Measurements from ENCODE around the gene OOEP.

OOEP gene

DNA sequence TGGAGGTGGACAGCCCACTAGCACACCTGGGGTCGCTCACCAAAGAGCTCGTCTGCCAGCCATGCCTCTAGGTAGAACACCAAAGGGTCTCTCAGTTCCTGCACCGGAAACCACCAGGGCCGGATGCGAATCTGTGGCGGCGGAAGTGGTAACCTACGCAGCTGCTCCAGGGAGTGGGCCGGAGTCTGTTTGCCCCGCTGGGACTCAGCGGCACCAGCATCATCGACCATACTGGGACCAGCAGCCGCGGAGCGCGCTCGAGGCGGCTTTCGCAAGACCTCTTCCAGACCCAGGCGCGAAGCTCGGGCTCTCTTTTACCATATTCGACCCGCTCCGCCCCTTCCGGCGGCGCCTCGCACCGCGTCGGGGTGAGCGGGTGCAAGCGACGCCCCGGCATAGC is at the start of gene OOEP:
OOEP (minus strand) TSS at position 335 of the 400 bp plus-strand sequence; CDS start at position 230, 105 bp downstream.
- Histone ChIP-seq H3K27me3 (ENCODE audit: insufficient read depth, poor library complexity, severe bottlenecking) (no peaks in the 10 kb centered on the region), H3K4me1 (ENCODE audit: insufficient read depth, poor library complexity, severe bottlenecking) (no peaks in the 10 kb centered on the region), H3K9me3 (ENCODE audit: severe bottlenecking) (peaks cover 4% of the 10 kb centered on the region), H3K36me3 (ENCODE audit: low read depth) (no peaks in the 10 kb centered on the region), H3K27ac (ENCODE audit: poor library complexity, severe bottlenecking) (no peak within 1 kb of the TSS), H3K4me3 (ENCODE audit: severe bottlenecking) (no peak within 1 kb of the TSS)
- no peak for DNase-seq (ENCODE audit: low spot score)
- no peak for ATAC-seq (ENCODE audit: low read depth)
- no peak for TF ChIP-seq CTCF (IDR thresholded peaks at IDR 0.05; ENCODE audit: poor library complexity, severe bottlenecking)

DNA sequence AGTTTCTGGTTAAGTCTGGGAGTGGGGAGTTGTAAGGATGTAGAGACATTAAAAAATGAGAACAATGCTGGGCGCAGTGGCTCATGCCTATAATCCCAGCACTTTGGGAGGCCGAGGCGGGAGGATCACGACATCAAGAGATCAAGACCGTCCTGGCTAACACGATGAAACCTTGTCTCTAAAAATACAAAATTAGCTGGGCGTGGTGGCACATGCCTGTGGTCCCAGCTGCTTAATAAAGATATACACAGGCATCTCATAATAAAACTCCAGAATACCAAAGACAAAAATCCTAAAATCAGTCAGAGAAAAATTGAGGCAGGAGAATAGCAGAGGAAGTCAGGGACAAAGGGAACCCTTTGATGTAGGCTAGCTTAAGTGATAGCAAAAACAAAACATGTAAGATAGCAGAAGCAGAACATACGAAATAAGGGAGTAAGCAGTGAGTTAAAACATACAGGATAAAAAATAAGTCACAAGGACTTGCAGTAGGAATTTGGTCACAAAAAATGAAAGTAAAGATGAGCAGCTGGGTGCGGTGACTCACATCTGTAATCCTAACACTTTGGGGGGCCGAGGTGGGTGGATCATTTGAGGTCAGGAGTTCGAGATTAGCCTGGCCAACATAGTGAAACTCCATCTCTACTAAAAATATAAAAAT is 48.5 kb upstream of the OOEP start:
- H3K4me3 ChIP-seq (ENCODE audit: severe bottlenecking): no peak overlapping the region
- no peaks in the 10 kb centered on the region for H3K27me3 ChIP-seq (ENCODE audit: insufficient read depth, poor library complexity, severe bottlenecking)
- no peaks in the 10 kb centered on the region for H3K9me3 ChIP-seq (ENCODE audit: severe bottlenecking)
- no peak for DNase-seq (ENCODE audit: low spot score)
- TF ChIP-seq CTCF (IDR thresholded peaks at IDR 0.05; ENCODE audit: poor library complexity, severe bottlenecking): no peak
- H3K36me3 ChIP-seq (ENCODE audit: low read depth): peaks cover 31% of the 10 kb centered on the region
- H3K4me1 ChIP-seq (ENCODE audit: insufficient read depth, poor library complexity, severe bottlenecking): no peaks in the 10 kb centered on the region
- no peak for ATAC-seq (ENCODE audit: low read depth)
- no peak overlapping the region for H3K27ac ChIP-seq (ENCODE audit: poor library complexity, severe bottlenecking)

DNA sequence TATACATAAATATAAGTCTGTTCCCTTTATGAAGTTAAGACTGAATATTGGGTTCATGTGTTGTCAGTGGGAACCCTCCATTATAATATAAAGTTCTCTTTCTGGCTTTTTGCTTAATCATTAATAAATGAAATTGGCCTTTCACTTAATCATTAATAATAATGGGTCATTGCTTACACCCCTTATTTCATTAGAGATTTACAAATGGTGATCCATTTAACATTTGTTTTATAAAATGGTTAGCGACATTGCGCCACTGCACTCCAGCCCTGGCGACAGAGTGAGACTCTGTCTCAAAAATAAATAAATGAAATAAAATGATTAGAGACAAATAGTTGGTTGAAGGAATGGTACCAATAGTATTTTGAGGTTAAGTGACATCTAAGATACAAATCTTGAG is 43.4 kb upstream of the OOEP start:
- TF ChIP-seq CTCF (IDR thresholded peaks at IDR 0.05; ENCODE audit: poor library complexity, severe bottlenecking): no peak
- Histone ChIP-seq H3K36me3 (ENCODE audit: low read depth) (peaks cover 16% of the 10 kb centered on the region), H3K27ac (ENCODE audit: poor library complexity, severe bottlenecking) (no peak overlapping the region), H3K27me3 (ENCODE audit: insufficient read depth, poor library complexity, severe bottlenecking) (no peaks in the 10 kb centered on the region), H3K9me3 (ENCODE audit: severe bottlenecking) (no peaks in the 10 kb centered on the region), H3K4me1 (ENCODE audit: insufficient read depth, poor library complexity, severe bottlenecking) (no peaks in the 10 kb centered on the region), H3K4me3 (ENCODE audit: severe bottlenecking) (no peak overlapping the region)
- DNase-seq (ENCODE audit: low spot score) (no peak), ATAC-seq (ENCODE audit: low read depth) (no peak)

DNA sequence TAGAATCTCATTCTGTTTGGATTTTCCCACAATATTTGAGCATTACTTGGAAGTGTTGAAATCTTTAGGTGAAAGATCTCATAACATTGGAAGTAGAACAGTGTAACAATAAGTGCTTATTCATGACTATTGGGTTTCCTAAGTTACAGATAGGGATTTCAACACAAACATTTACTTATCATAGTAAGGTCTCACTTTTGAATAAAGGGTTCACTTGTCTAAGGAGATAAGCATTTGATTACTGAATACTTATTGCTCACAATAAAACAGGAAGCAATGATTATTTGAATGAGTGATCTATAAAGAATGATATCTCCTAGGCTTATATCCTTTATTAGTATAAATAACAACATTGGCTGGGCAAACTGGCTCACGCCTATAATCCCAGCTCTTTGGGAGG is 39.7 kb upstream of the OOEP start:
- DNase-seq (ENCODE audit: low spot score) (no peak), ATAC-seq (ENCODE audit: low read depth) (no peak)
- Histone ChIP-seq H3K27ac (ENCODE audit: poor library complexity, severe bottlenecking) (no peak overlapping the region), H3K4me3 (ENCODE audit: severe bottlenecking) (no peak overlapping the region), H3K9me3 (ENCODE audit: severe bottlenecking) (no peaks in the 10 kb centered on the region), H3K36me3 (ENCODE audit: low read depth) (peaks cover 7% of the 10 kb centered on the region; the same call in 1 of the 2 replicates), H3K27me3 (ENCODE audit: insufficient read depth, poor library complexity, severe bottlenecking) (no peaks in the 10 kb centered on the region), H3K4me1 (ENCODE audit: insufficient read depth, poor library complexity, severe bottlenecking) (no peaks in the 10 kb centered on the region)
- TF ChIP-seq CTCF (IDR thresholded peaks at IDR 0.05; ENCODE audit: poor library complexity, severe bottlenecking): no peak

GRCh38 chr6:73400656-73401055 is 31.0 kb upstream of the OOEP start:
- Histone ChIP-seq H3K27me3 (ENCODE audit: insufficient read depth, poor library complexity, severe bottlenecking) (no peaks in the 10 kb centered on the region), H3K9me3 (ENCODE audit: severe bottlenecking) (no peaks in the 10 kb centered on the region), H3K4me3 (ENCODE audit: severe bottlenecking) (no peak overlapping the region), H3K4me1 (ENCODE audit: insufficient read depth, poor library complexity, severe bottlenecking) (no peaks in the 10 kb centered on the region), H3K36me3 (ENCODE audit: low read depth) (no peaks in the 10 kb centered on the region), H3K27ac (ENCODE audit: poor library complexity, severe bottlenecking) (no peak overlapping the region)
- DNase-seq (ENCODE audit: low spot score): no peak
- TF ChIP-seq CTCF (IDR thresholded peaks at IDR 0.05; ENCODE audit: poor library complexity, severe bottlenecking): no peak
- no peak for ATAC-seq (ENCODE audit: low read depth)

All from RWPE2 (cell line).